ENCODE measurements around the gene IFI6. TPM values are rescaled to one million over a fixed set of nuclear protein-coding genes. Genes with fewer than 3 reads are reported as not detected.

The IFI6 gene
- total and polyA plus RNA-seq, 2 of the 13 experiments (the other 11 are each of a cell fraction or from before 2014, with no cell fraction given) = 12.9 to 13.2 TPM

DNA sequence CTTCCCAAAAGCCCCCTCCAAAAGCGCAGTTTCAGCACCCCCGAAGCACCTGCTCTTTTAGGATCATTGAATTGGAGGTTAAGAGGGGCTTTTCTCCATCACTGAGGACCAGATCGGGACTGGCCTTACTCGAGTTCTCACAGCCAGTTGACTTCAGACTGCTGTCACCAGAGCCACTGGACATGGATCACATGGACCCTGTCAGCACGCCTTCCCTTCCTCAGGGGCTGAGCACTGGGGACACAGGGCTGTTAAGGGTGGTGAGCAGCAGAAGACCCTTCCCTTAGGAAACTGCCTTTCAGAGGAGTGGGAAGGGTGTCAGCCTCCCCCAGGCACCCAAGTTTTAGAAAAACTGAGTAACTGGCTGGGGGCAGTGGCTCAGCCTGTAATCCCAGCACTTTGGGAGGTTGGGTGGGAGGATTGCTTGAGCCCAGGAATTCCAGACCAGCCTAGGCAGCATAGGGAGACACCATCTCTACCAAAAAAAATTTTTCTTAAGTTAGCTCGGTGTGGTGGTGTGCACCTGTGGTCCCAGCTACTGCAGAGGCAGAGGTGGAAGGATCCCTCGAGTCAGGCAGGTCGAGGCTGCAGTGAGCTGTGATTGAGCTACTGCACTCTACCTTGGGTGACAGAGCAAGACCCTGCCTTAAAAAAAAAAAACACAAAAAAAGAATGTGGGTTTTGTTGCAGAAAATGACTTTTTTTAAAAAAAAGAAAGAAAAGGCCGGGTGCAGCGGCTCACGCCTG lies 36.4 kb downstream of the IFI6 start:
- no peak for ATAC-seq
- Histone ChIP-seq H3K4me1 (ENCODE audit: insufficient read depth, low read length) (peaks cover 15% of the 10 kb centered on the region), H3K9ac (ENCODE audit: insufficient read depth, low read depth, low read length) (no peak overlapping the region), H3K27ac (ENCODE audit: extremely low read length, insufficient read depth, low read length) (no peak overlapping the region), H3K4me2 (ENCODE audit: low read depth, low read length) (no peak overlapping the region), H3K27me3 (ENCODE audit: control insufficient read depth in 1 of 2, insufficient read depth in 2 of 2, low read length in 2 of 2) (peaks cover 8 to 41% of the 10 kb centered on the region in 2 experiments; a peak in 4 of 5 replicates), H3K9me3 (ENCODE audit: low read length) (no peaks in the 10 kb centered on the region), H3K79me2 (ENCODE audit: insufficient read depth, low read length) (no peaks in the 10 kb centered on the region), H2AFZ (ENCODE audit: low read length) (no peak overlapping the region), H3K36me3 (replicated peaks in 1 of 2; ENCODE audit: control insufficient read depth in 1 of 2, insufficient read depth in 2 of 2, low read length in 2 of 2) (no peaks in the 10 kb centered on the region), H4K20me1 (ENCODE audit: insufficient read depth, low read length) (no peaks in the 10 kb centered on the region), H3K4me3 (replicated peaks in 1 of 3; ENCODE audit: insufficient read depth in 1 of 3, low read depth in 2 of 3, low read length in 3 of 3) (no peak overlapping the region)
- POLR2A ChIA-PET = no interaction called here
- TF ChIP-seq, protein P1, sequence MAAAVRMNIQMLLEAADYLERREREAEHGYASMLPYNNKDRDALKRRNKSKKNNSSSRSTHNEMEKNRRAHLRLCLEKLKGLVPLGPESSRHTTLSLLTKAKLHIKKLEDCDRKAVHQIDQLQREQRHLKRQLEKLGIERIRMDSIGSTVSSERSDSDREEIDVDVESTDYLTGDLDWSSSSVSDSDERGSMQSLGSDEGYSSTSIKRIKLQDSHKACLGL (CRISPR knock-in tag; IDR thresholded peaks at IDR 0.05) = no peak
- in situ Hi-C loops (cut with HindIII; ENCODE audit: extremely low pct_ligation_motif_present, low pct_unique_long_range_greater_than_20kb) = no loop called here
- 42% methylated on average over 11 of the region's 11 CpGs for WGBS (ENCODE audit: low lambda C conversion rate)
- CTCF ChIA-PET (ENCODE audit: low intra/inter-chr PET ratio, low total read pairs) = no interaction called here
- intact Hi-C loops (cut with micrococcal nuclease; ENCODE audit: unreplicated experiment) = no loop called here
- DNase-seq (ENCODE audit: low spot score) = no peak
- no peak for FAIRE-seq
- BruUV-seq (replicated peaks) = no TSS peak

DNA sequence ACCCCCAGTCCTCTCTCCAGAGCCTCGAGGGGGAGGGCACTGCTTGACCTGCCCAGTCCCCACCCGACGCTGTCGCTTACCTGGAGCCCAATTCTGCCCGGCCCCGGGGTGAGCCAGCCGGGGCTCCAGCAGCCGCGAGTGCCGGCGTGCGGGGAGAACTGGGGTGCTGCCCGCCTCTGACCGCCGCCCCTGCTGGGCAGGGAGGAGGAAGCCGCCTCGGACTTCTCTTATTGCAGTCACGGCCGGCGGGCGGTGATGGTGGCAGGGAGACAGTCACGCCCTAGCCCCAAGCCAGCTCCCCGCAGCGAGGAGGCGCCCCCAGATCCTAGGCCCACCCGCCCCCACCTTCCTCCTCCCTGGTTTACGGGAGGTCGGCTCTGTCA lies 37.0 kb downstream of the IFI6 start, which contains the start of gene FGR:
TSS of gene FGR (minus strand) at position 201 of the 383 bp plus-strand sequence. CDS start 11,269 bp downstream, outside the sequence.
- H3K4me1 ChIP-seq (ENCODE audit: insufficient read depth, low read length) = peaks cover 18% of the 10 kb centered on the region
- no peak for FAIRE-seq
- peaks cover 8 to 44% of the 10 kb centered on the region in 2 experiments; a peak in 4 of 5 replicates for H3K27me3 ChIP-seq (ENCODE audit: control insufficient read depth in 1 of 2, insufficient read depth in 2 of 2, low read length in 2 of 2)
- ChIA-PET CTCF (ENCODE audit: low intra/inter-chr PET ratio, low total read pairs) (no interaction called here), POLR2A (no interaction called here)
- no peaks in the 10 kb centered on the region for H4K20me1 ChIP-seq (ENCODE audit: insufficient read depth, low read length)
- H3K9ac ChIP-seq (ENCODE audit: insufficient read depth, low read depth, low read length) = no peak within 1 kb of the TSS
- in situ Hi-C loops (cut with HindIII; ENCODE audit: extremely low pct_ligation_motif_present, low pct_unique_long_range_greater_than_20kb) = no loop called here
- H2AFZ ChIP-seq (ENCODE audit: low read length) = no peak within 1 kb of the TSS
- intact Hi-C loops (cut with micrococcal nuclease; ENCODE audit: unreplicated experiment) = no loop called here
- no peak within 1 kb of the TSS for H3K27ac ChIP-seq (ENCODE audit: extremely low read length, insufficient read depth, low read length)
- DNase-seq (ENCODE audit: low spot score) = no peak
- no peaks in the 10 kb centered on the region for H3K79me2 ChIP-seq (ENCODE audit: insufficient read depth, low read length)
- ATAC-seq = no peak
- TF ChIP-seq ZNF343 (CRISPR knock-in tag; IDR thresholded peaks at IDR 0.05) = no peak
- TF ChIP-seq, protein P2, sequence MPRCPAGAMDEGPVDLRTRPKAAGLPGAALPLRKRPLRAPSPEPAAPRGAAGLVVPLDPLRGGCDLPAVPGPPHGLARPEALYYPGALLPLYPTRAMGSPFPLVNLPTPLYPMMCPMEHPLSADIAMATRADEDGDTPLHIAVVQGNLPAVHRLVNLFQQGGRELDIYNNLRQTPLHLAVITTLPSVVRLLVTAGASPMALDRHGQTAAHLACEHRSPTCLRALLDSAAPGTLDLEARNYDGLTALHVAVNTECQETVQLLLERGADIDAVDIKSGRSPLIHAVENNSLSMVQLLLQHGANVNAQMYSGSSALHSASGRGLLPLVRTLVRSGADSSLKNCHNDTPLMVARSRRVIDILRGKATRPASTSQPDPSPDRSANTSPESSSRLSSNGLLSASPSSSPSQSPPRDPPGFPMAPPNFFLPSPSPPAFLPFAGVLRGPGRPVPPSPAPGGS (CRISPR knock-in tag; IDR thresholded peaks at IDR 0.05) = no peak
- no peak for TF ChIP-seq NCOA5 (CRISPR knock-in tag; IDR thresholded peaks at IDR 0.05)
- no peak for TF ChIP-seq MEF2D (CRISPR knock-in tag; IDR thresholded peaks at IDR 0.05)
- no peak for TF ChIP-seq KAT8 (CRISPR knock-in tag; IDR thresholded peaks at IDR 0.05)
- TF ChIP-seq ZSCAN30 (CRISPR knock-in tag; IDR thresholded peaks at IDR 0.05) = no peak
- TF ChIP-seq ZNF530 (CRISPR knock-in tag; IDR thresholded peaks at IDR 0.05; ENCODE audit: low read depth) = no peak
- no peak for TF ChIP-seq ZNF629 (CRISPR knock-in tag; conservative IDR thresholded peaks at IDR 0.05)
- TF ChIP-seq, protein P3, sequence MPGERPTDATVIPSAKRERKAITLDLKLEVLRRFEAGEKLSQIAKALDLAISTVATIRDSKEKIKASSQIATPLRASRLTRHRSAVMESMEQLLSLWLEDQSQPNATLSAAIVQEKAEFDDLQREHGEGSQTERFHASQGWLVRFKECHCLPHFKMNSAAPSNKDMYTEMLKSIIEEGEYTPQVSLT (CRISPR knock-in tag; IDR thresholded peaks at IDR 0.05; ENCODE audit: borderline replicate concordance, low read depth) = no peak
- no peak for TF ChIP-seq KAT2B (IDR thresholded peaks at IDR 0.05; ENCODE audit: borderline replicate concordance, low read depth, low read length)
- no peaks in the 10 kb centered on the region for H3K9me3 ChIP-seq (ENCODE audit: low read length)
- WGBS (ENCODE audit: low lambda C conversion rate) = 58% methylated on average over 10 of the region's 28 CpGs
- no TSS peak for BruUV-seq (replicated peaks)
- no peaks in the 10 kb centered on the region for H3K36me3 ChIP-seq (replicated peaks in 1 of 2; ENCODE audit: control insufficient read depth in 1 of 2, insufficient read depth in 2 of 2, low read length in 2 of 2)
- no peak within 1 kb of the TSS for H3K4me2 ChIP-seq (ENCODE audit: low read depth, low read length)
- H3K4me3 ChIP-seq (replicated peaks in 1 of 3; ENCODE audit: insufficient read depth in 1 of 3, low read depth in 2 of 3, low read length in 3 of 3) = no peak within 1 kb of the TSS
